ENCODE data around the gene KIF11. TPM values are rescaled to one million over a fixed set of nuclear protein-coding genes. Genes with fewer than 3 reads are reported as not detected.
"Not testable (repeated sequence)": the region's sequence is repeated elsewhere in the genome, so short reads cannot be mapped to it uniquely, and the experiment has no call there.

Gene KIF11
- polyA plus RNA-seq, 4 donors, result 0.89 to 13.4 (median 6.9) TPM

- Histone ChIP-seq H3K27ac (ENCODE audit: low read depth in 1 of 3, low read length in 2 of 3) (no peak overlapping the region), H3K9me3 (ENCODE audit: control insufficient read depth in 2 of 2, insufficient read depth in 1 of 2, low read depth in 1 of 2, low read length in 1 of 2) (no peaks in the 10 kb centered on the region), H3K36me3 (ENCODE audit: control insufficient read depth in 3 of 3, insufficient read depth in 2 of 3, low read depth in 1 of 3, low read length in 3 of 3) (peaks cover 0 to 5% (median 0%) of the 10 kb centered on the region in 3 donors), H3K27me3 (ENCODE audit: control insufficient read depth in 3 of 3, insufficient read depth in 3 of 3, low read length in 3 of 3) (no peaks in the 10 kb centered on the region), H3K4me3 (ENCODE audit: low read depth in 1 of 3, low read length in 3 of 3) (no peak overlapping the region), H3K4me1 (ENCODE audit: control insufficient read depth in 3 of 3, insufficient read depth in 2 of 3, low read depth in 1 of 3, low read length in 2 of 3) (no peaks in the 10 kb centered on the region)
- DNase-seq (no peak), FAIRE-seq (no peak)
- WGBS, 3 donors, result 95 to 100% (median 96%) methylated on average over 2 of the region's 2 CpGs
These were observed 52.0 kb downstream of the KIF11 start for GRCh38 chr10:92644921-92645320.

GRCh38 chr10:92650864-92651263 is 57.9 kb downstream of the KIF11 start:
- not testable (repeated sequence) for H3K4me3 ChIP-seq (ENCODE audit: low read depth in 1 of 3, low read length in 3 of 3); H3K27ac ChIP-seq (ENCODE audit: low read depth in 1 of 3, low read length in 2 of 3); H3K4me1 ChIP-seq (ENCODE audit: control insufficient read depth in 3 of 3, insufficient read depth in 2 of 3, low read depth in 1 of 3, low read length in 2 of 3); H3K27me3 ChIP-seq (ENCODE audit: control insufficient read depth in 3 of 3, insufficient read depth in 3 of 3, low read length in 3 of 3); FAIRE-seq; H3K36me3 ChIP-seq (ENCODE audit: control insufficient read depth in 3 of 3, insufficient read depth in 2 of 3, low read depth in 1 of 3, low read length in 3 of 3); H3K9me3 ChIP-seq (ENCODE audit: control insufficient read depth in 2 of 2, insufficient read depth in 1 of 2, low read depth in 1 of 2, low read length in 1 of 2); DNase-seq
- WGBS, 3 donors, result 75 to 93% (median 87%) methylated on average over 3 of the region's 3 CpGs

- Histone ChIP-seq H3K4me1 (ENCODE audit: control insufficient read depth in 3 of 3, insufficient read depth in 2 of 3, low read depth in 1 of 3, low read length in 2 of 3) (no peaks in the 10 kb centered on the region), H3K9me3 (ENCODE audit: control insufficient read depth in 2 of 2, insufficient read depth in 1 of 2, low read depth in 1 of 2, low read length in 1 of 2) (peaks cover 0 to under 1% of the 10 kb centered on the region in 2 donors), H3K4me3 (ENCODE audit: low read depth in 1 of 3, low read length in 3 of 3) (no peak overlapping the region), H3K36me3 (ENCODE audit: control insufficient read depth in 3 of 3, insufficient read depth in 2 of 3, low read depth in 1 of 3, low read length in 3 of 3) (peaks cover 0 to 5% (median 2%) of the 10 kb centered on the region in 3 donors), H3K27ac (ENCODE audit: low read depth in 1 of 3, low read length in 2 of 3) (no peak overlapping the region), H3K27me3 (ENCODE audit: control insufficient read depth in 3 of 3, insufficient read depth in 3 of 3, low read length in 3 of 3) (no peaks in the 10 kb centered on the region)
- DNase-seq (no peak), FAIRE-seq (no peak)
- 73 to 97% (median 87%) methylated on average over 1 of the region's 1 CpG for WGBS, 3 donors
These were observed 62.5 kb downstream of the KIF11 start for GRCh38 chr10:92655426-92655825.

GRCh38 chr10:92656266-92656961 is 63.5 kb downstream of the KIF11 start:
- Histone ChIP-seq H3K4me1 (ENCODE audit: control insufficient read depth in 3 of 3, insufficient read depth in 2 of 3, low read depth in 1 of 3, low read length in 2 of 3) (no peaks in the 10 kb centered on the region), H3K27me3 (ENCODE audit: control insufficient read depth in 3 of 3, insufficient read depth in 3 of 3, low read length in 3 of 3) (no peaks in the 10 kb centered on the region), H3K4me3 (ENCODE audit: low read depth in 1 of 3, low read length in 3 of 3) (no peak overlapping the region), H3K36me3 (ENCODE audit: control insufficient read depth in 3 of 3, insufficient read depth in 2 of 3, low read depth in 1 of 3, low read length in 3 of 3) (peaks cover 0 to 5% (median 2%) of the 10 kb centered on the region in 3 donors), H3K27ac (ENCODE audit: low read depth in 1 of 3, low read length in 2 of 3) (no peak overlapping the region), H3K9me3 (ENCODE audit: control insufficient read depth in 2 of 2, insufficient read depth in 1 of 2, low read depth in 1 of 2, low read length in 1 of 2) (peaks cover 0 to 3% of the 10 kb centered on the region in 2 donors)
- WGBS, 3 donors, result 85 to 92% (median 89%) methylated on average over 7 of the region's 7 CpGs
- DNase-seq (no peak), FAIRE-seq (no peak)

- FAIRE-seq, result no peak
- H3K36me3 ChIP-seq (ENCODE audit: control insufficient read depth in 3 of 3, insufficient read depth in 2 of 3, low read depth in 1 of 3, low read length in 3 of 3), result peaks cover 0 to 3% (median 1%) of the 10 kb centered on the region in 3 donors
- no peak overlapping the region for H3K27ac ChIP-seq (ENCODE audit: low read depth in 1 of 3, low read length in 2 of 3)
- H3K9me3 ChIP-seq (ENCODE audit: control insufficient read depth in 2 of 2, insufficient read depth in 1 of 2, low read depth in 1 of 2, low read length in 1 of 2), result peaks cover 0 to 7% of the 10 kb centered on the region in 2 donors
- no peaks in the 10 kb centered on the region for H3K27me3 ChIP-seq (ENCODE audit: control insufficient read depth in 3 of 3, insufficient read depth in 3 of 3, low read length in 3 of 3)
- no peak overlapping the region for H3K4me3 ChIP-seq (ENCODE audit: low read depth in 1 of 3, low read length in 3 of 3)
- 89 to 92% (median 89%) methylated on average over 5 of the region's 5 CpGs for WGBS, 3 donors
- H3K4me1 ChIP-seq (ENCODE audit: control insufficient read depth in 3 of 3, insufficient read depth in 2 of 3, low read depth in 1 of 3, low read length in 2 of 3), result no peaks in the 10 kb centered on the region
- DNase-seq, result no peak
These were observed 64.1 kb downstream of the KIF11 start for GRCh38 chr10:92657024-92657423.

GRCh38 chr10:92662848-92663247 is 69.9 kb downstream of the KIF11 start:
- Histone ChIP-seq H3K4me3 (ENCODE audit: low read depth in 1 of 3, low read length in 3 of 3) (no peak overlapping the region), H3K9me3 (ENCODE audit: control insufficient read depth in 2 of 2, insufficient read depth in 1 of 2, low read depth in 1 of 2, low read length in 1 of 2) (peaks cover 0 to 13% of the 10 kb centered on the region in 2 donors), H3K27me3 (ENCODE audit: control insufficient read depth in 3 of 3, insufficient read depth in 3 of 3, low read length in 3 of 3) (no peaks in the 10 kb centered on the region), H3K27ac (ENCODE audit: low read depth in 1 of 3, low read length in 2 of 3) (no peak overlapping the region), H3K36me3 (ENCODE audit: control insufficient read depth in 3 of 3, insufficient read depth in 2 of 3, low read depth in 1 of 3, low read length in 3 of 3) (no peaks in the 10 kb centered on the region), H3K4me1 (ENCODE audit: control insufficient read depth in 3 of 3, insufficient read depth in 2 of 3, low read depth in 1 of 3, low read length in 2 of 3) (no peaks in the 10 kb centered on the region)
- FAIRE-seq, result no peak
- DNase-seq, result no peak

GRCh38 chr10:92664322-92664721 is 71.4 kb downstream of the KIF11 start:
- FAIRE-seq (no peak), DNase-seq (no peak)
- H3K9me3 ChIP-seq (ENCODE audit: control insufficient read depth in 2 of 2, insufficient read depth in 1 of 2, low read depth in 1 of 2, low read length in 1 of 2), result peaks cover 0 to 13% of the 10 kb centered on the region in 2 donors
- no peak overlapping the region for H3K27ac ChIP-seq (ENCODE audit: low read depth in 1 of 3, low read length in 2 of 3)
- H3K4me1 ChIP-seq (ENCODE audit: control insufficient read depth in 3 of 3, insufficient read depth in 2 of 3, low read depth in 1 of 3, low read length in 2 of 3), result no peaks in the 10 kb centered on the region
- H3K4me3 ChIP-seq (ENCODE audit: low read depth in 1 of 3, low read length in 3 of 3), result no peak overlapping the region
- no peaks in the 10 kb centered on the region for H3K36me3 ChIP-seq (ENCODE audit: control insufficient read depth in 3 of 3, insufficient read depth in 2 of 3, low read depth in 1 of 3, low read length in 3 of 3)
- H3K27me3 ChIP-seq (ENCODE audit: control insufficient read depth in 3 of 3, insufficient read depth in 3 of 3, low read length in 3 of 3), result no peaks in the 10 kb centered on the region

- H3K9me3 ChIP-seq (ENCODE audit: control insufficient read depth in 2 of 2, insufficient read depth in 1 of 2, low read depth in 1 of 2, low read length in 1 of 2), result peaks cover 0 to 6% of the 10 kb centered on the region in 2 donors
- no peaks in the 10 kb centered on the region for H3K36me3 ChIP-seq (ENCODE audit: control insufficient read depth in 3 of 3, insufficient read depth in 2 of 3, low read depth in 1 of 3, low read length in 3 of 3)
- 91 to 96% (median 91%) methylated on average over 6 of the region's 6 CpGs for WGBS, 3 donors
- no peaks in the 10 kb centered on the region for H3K27me3 ChIP-seq (ENCODE audit: control insufficient read depth in 3 of 3, insufficient read depth in 3 of 3, low read length in 3 of 3)
- DNase-seq (no peak), FAIRE-seq (no peak)
- H3K4me3 ChIP-seq (ENCODE audit: low read depth in 1 of 3, low read length in 3 of 3), result no peak overlapping the region
- H3K4me1 ChIP-seq (ENCODE audit: control insufficient read depth in 3 of 3, insufficient read depth in 2 of 3, low read depth in 1 of 3, low read length in 2 of 3), result no peaks in the 10 kb centered on the region
- no peak overlapping the region for H3K27ac ChIP-seq (ENCODE audit: low read depth in 1 of 3, low read length in 2 of 3)
These were observed 74.1 kb downstream of the KIF11 start for GRCh38 chr10:92667078-92667477.

- no peaks in the 10 kb centered on the region for H3K4me1 ChIP-seq (ENCODE audit: control insufficient read depth in 3 of 3, insufficient read depth in 2 of 3, low read depth in 1 of 3, low read length in 2 of 3)
- no peak overlapping the region for H3K27ac ChIP-seq (ENCODE audit: low read depth in 1 of 3, low read length in 2 of 3)
- H3K27me3 ChIP-seq (ENCODE audit: control insufficient read depth in 3 of 3, insufficient read depth in 3 of 3, low read length in 3 of 3), result peaks cover 0 to 3% (median 0%) of the 10 kb centered on the region in 3 donors
- no peak for DNase-seq
- H3K4me3 ChIP-seq (ENCODE audit: low read depth in 1 of 3, low read length in 3 of 3), result no peak overlapping the region
- H3K36me3 ChIP-seq (ENCODE audit: control insufficient read depth in 3 of 3, insufficient read depth in 2 of 3, low read depth in 1 of 3, low read length in 3 of 3), result no peaks in the 10 kb centered on the region
- H3K9me3 ChIP-seq (ENCODE audit: control insufficient read depth in 2 of 2, insufficient read depth in 1 of 2, low read depth in 1 of 2, low read length in 1 of 2), result no peaks in the 10 kb centered on the region
- no peak for FAIRE-seq
These were observed 84.8 kb downstream of the KIF11 start for GRCh38 chr10:92677708-92678107.
